Epidermal melanocyte (primary cell): ENCODE data around the gene ZNF791.
"Not testable (repeated sequence)": the region's sequence is repeated elsewhere in the genome, so short reads cannot be mapped to it uniquely, and the experiment has no call there.

Experiments used
- DNase-seq: peaks from one replicate; pipeline ENCODE4 v3.0.0; 2011; ENCODE audit warnings: low spot score; ENCODE audit not compliant: insufficient read length

Gene ZNF791

DNA sequence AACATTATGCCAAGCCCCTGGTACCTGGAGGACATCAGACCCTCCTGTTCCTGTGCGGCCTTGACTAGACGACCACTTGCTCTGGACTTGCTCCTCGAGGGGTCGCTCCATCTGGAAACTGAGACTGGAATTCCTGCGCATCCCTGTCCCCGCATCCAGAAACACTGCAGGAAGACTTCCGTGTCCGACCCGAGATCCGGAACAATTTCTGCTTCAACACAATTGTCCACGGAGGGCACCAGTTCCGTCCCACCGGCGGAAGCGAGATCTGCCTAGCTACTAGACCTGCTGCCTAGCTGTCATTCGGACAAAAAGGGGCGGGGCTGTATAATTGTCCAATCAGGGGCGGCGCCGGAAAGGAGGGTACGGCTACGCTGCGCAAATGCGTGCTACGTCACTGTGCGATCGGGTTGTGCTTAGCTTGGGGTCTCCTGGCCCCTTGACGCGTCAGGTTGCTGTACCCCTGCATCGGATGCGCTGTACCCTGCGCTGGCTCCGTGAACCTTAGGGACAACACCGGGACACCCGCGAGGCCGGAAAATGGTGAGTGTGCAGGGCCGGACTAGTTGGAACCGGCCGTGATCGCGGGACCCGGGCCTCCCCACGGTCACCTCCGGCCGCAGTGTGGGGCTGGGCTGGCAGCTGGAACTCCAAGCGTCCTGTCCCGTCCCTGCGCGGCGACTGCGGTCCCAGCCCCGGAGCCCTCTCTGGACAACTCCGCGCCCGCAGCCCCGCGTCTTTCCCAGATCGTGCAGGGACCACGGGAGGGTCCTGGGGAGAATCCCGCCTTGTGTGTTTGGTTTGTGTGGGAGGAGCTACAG is at the start of gene ZNF791, which contains the start of gene ZNF490:
TSS of gene ZNF791 (plus strand) at position 381 of the 821 bp plus-strand sequence. CDS start at position 541, 160 bp downstream.
TSS of gene ZNF490 (minus strand) at position 274 of the 821 bp plus-strand sequence. CDS start at position 141, 133 bp downstream.
- DNase-seq, result peak; percentile 98

DNA sequence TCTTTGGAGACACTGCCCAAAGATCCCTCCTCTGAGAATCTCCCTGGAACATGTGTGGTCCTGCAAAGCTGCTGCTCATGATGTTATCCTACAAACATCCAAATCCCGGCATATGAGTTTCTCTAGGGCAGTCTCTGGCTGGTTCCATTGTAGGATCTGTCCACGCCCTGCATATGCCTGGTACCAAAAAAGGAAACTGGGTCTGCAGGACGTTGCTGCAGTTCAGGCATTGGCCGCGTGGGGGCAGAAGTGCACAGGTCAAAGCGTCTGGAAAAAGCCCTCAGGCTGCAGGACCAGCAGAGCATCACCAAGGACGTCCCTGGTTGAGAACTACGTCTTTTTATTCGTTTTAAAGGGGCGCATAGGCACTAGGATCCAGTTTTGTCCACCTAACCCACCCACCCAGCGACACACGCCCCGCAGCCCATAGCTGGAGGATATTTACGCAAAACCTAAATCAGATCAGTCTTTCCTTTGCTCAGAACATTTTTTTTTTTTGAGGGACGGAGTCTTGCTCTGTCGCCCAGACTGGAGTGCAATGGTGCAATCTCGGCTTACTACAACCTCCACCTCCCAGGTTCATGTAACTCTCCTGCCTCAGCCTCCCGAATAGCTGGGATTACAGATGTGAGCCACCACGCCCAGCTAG is 46.6 kb upstream of the ZNF791 start:
- DNase-seq, result peak; percentile 97

DNA sequence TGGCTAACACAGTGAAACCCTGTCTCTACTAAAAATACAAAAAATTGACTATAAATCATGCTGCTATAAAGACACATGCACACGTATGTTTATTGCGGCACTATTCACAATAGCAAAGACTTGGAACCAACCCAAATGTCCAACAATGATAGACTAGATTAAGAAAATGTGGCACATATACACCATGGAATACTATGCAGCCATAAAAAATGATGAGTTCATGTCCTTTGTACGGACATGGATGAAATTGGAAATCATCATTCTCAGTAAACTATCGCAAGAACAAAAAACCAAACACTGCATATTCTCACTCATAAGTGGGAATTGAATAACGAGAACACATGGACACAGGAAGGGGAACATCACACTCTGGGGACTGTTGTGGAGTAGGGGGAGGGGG is 44.3 kb upstream of the ZNF791 start:
- not testable (repeated sequence) for DNase-seq

DNA sequence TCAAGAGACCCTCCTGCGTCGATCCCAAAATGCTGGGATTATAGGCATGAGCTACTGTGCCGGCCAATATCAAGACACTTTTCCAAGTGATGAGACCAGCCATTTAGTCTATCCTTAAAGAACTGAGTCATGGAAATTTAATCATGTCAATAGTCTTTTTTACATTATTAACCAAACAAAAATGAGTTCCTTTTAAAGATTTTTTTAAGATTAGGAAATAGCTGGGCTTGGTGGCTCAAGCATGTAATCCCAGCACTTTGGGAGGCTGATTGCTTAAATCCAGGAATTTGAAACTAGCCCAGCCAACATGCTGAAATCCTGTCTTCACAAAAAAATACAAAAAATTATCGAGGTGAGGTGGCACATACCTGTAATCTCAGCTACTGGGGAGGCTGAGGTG is 42.8 kb upstream of the ZNF791 start:
- DNase-seq, result no peak

DNA sequence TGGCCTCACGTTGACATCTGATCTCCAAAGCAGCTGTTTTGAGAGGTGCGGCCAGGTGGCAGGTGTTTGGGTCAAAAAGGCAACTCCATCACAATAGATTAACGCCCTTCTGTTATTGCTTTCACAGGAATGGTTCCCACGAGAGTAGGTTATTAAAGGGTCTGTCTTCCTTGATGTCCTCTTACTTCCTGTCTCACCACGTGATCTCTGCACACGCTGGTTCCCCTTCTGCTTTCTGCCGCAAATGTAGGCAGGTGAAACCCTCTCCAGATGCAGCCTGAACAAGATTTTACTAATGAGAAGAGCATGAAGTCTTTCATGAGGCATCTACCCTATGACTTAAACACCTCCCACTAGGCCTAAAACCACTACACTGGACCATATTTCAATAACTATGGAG is 36.7 kb upstream of the ZNF791 start:
- DNase-seq, result no peak

DNA sequence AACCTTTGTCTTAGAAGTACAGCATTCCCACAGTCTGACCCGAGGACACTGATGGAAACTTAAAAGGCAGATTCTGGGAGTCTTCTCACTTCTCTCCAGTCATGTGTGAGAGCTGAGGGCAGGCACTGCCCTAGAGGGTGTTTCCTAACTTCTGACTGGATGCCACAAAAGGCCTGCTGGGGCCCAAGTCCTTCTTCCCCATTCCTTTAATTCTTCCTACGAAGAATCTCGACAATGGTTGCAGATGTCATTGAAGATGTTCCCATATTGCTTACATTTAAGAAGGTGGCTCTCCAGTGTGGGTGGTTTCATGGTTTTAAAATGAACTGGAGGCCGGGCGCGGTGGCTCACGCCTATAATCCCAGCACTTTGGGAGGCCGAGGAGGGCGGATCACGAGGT is 32.1 kb upstream of the ZNF791 start:
- no peak for DNase-seq

DNA sequence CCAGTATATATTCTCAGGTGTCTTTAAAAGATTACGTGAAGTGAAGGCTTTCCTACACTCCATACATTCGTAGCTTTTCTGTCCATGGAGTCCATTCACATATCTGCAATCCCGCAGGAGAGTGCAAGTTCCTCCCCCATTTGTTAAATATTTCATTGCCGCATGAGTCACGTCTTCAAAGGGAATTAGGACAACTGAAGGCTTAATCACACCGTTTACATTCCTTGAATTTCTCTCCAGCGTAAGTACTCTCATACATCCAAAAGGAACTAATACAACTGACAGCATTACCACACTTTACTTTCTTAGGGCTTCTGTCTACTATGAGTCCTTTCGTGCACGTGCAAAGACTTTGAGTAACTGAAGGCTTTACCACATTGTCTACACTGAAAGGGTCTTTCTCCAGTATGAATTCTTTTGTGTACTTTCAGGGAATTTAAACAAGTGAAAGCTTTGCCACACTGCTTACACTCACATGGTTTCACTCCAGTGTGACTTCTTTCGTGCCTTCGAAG is 30.5 kb upstream of the ZNF791 start:
- DNase-seq, result no peak

DNA sequence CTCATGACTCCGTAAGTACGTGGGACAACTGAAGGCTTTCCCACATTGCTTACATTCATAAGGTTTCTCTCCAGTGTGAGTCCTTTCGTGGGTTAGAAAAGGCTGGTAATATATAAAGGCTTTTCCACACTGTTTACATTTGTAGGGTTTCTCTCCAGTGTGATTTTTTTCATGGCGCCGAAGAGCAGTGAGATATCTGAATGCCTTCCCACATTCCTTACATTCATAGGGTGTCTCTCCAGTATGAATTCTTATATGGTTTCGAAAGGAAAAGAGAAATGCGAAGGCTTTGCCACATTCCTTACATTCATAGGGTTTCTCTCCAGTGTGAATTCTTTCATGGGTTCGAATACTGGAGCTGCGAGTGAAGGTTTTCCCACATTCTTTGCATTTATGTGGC is 29.6 kb upstream of the ZNF791 start:
- no peak for DNase-seq

DNA sequence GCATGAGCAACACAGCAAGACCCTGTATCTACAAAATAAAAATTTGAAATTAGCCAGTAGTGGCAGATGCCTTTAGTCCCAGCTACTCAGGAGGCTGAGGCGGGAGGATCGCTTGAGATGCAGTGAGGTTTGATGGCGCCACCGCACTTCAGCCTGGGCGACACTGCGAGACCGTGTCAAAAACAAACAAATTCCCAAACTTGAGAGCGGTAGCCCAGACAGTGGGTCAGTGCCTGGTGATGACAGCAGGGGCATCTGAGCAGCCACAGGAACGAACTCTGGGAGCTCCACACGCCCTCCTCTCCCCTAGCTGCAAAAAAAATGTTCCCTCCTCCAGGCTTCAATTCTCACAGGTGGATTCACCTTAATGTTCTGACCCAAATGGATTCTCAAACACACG is 14.2 kb upstream of the ZNF791 start:
- DNase-seq, result no peak

DNA sequence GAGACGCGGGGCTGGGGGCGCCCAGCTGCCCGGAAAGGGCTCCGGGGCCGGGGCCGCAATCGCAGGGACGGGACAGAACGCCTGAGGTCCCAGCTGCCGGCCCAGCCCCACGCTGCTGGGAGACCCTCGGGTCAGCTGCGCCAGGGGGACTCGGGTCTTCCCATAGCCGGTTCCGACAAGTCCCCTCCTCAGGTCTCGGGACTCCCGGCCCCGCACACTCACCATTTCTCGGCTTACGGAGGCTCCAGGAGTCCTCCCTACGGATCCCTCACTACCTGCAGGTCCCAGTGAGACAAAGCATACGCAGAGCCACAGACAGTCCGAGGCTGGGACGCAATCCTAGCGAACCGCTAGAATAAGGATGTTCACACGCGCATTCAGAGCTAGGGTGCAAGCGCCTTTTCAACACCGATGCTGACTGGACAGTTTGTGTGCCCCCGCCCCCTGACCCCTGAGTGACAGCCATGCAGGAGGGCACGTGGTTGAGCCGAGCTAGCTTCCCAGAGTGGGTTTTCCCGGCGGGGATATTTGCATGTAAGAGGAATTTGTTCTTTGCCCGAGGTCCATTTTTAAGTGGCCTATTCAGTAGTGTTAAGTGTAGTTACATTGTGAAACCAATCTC is 13.7 kb upstream of the ZNF791 start:
- DNase-seq, result peak; percentile 79

DNA sequence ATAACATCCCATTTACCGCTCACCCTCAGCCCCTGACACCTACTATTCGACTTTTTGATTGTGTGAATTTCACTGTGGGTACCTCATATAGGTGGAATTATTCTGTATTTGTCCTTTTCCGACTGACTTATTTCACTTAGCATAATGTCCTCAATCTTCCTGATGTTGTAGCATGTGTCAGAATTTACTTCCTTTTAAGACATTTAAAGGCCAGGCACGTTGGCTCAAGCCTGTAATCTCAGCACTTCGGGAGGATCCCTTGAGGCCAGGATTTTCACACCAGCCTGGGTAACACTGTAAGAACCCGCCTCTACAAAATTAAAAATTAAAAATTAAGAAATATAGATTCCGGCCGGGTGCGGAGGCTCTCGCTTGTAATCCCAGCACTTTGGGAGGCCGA is 13.1 kb upstream of the ZNF791 start:
- no peak for DNase-seq

DNA sequence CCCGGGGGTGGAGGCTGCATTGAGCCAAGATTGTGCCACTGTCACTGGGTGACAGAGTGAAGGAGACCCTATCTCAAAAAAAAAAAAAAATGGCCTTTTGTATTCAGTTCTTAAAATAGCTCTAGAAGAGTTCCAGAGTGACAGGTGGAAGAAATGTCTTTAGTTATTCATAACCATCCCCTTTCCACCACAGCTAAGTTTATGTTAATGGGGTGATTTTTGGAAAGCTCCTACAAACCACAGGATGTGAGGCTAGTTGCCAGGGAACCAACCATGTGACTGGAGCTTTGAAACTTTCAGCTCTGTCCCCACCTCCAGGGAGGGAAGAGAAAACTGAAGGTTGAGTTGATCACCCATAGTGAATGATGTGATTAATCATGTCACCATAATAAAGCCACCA is 7.0 kb upstream of the ZNF791 start:
- no peak for DNase-seq

DNA sequence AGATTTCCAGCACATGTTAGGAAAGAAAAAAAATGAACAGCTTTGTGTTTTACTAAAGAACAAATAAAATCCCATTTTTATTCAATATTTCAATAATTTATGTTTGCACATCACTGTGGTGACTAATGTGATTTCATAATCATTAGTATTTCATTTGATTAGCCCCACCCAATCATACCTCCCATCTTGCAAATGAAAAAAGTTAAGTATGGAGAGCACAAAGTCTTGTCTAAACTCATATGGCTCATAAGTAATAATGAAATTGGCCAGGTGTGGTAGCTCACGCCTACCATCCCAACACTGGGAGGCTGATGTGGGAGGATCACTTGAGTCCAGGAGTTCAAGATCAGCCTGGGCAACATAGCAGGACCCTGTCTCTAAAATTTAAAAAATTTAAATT is 3.9 kb upstream of the ZNF791 start:
- DNase-seq, result no peak

DNA sequence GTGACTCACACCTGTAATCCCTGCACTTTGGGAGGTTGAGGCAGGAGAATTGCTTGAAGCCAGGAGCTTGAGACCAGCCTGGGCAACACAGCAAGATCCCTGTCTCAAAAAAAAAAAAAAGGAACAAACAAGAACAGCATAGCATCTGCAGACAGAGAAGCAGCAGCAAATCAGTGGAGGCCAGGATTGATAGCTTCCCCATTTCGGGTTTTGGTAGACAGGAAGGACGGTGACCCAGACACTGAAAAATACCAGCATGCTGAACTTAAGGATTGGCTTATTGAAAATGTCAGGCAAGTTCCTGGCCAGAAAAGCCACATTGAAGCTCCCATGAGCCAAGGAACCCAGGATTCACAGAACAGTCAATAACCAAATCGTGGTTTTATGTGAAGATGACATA is 3.1 kb upstream of the ZNF791 start:
- no peak for DNase-seq

DNA sequence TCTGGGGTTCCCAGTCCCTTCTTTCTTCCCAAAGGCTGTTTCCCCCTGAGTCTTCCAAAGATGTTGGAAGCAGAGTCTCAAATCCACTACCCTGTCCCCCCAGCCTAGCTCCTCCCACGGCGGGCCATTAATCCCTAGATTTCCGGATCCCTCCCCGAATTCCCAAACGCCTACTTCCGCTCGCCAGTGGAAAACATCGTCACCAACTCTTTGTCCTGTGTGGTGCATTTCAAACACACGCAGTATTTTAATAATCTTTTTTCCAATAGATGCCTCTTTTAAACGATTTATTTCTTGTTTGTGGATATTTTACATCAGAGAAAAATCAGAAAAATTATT is 610 bp downstream of the ZNF791 start:
- DNase-seq, result peak; percentile 66

DNA sequence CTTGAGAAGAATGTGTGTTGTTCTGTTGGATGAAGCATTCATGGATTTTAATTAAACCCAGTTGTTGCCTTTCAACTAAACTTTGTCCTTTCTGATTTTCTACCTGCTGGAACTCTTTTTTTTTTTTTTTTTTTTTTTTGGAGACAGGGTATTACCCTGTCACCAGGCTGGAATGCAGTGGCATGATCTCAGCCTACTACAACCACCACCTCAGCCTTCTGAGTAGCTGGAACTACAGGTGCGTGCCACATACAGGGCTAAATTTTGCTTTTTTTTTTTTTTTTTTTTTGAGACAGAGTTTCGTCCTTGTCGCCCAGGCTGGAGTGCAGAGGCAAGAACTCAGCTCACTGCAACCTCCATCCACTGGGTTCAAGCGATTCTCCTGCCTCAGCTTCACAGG is 6.9 kb downstream of the ZNF791 start:
- DNase-seq, result no peak

DNA sequence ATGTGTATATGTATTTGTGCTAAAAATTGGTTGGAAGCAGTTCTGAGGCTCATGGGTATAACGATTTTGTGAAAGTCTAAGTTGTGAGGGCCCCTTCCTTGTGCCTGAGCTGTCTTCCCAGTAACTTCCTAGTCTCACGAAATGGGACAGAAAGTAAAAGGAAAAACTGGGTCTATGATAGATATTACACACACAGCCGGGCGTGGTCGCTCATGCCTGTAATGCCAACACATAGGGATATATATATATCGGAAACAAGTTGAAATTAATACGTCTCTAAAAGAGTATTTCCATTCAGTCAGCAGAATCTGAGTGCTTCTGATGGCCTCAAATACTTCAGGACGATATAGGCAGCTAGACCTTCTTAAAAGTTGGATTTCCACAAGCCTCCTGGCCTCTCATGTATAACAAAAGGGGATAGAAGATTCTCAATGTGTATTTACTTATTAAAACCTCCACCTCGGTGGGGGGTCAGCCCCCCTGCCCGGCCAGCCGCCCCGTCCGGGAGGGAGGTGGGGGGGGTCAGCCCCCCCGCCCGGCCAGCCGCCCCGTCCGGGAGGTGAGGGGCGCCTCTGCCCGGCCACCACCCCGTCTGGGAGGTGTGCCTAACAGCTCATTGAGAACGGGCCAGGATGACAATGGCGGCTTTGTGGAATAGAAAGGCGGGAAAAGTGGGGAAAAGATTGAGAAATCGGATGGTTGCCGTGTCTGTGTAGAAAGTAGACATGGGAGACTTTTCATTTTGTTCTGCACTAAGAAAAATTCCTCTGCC is 10.7 kb downstream of the ZNF791 start:
- not testable (repeated sequence) for DNase-seq

DNA sequence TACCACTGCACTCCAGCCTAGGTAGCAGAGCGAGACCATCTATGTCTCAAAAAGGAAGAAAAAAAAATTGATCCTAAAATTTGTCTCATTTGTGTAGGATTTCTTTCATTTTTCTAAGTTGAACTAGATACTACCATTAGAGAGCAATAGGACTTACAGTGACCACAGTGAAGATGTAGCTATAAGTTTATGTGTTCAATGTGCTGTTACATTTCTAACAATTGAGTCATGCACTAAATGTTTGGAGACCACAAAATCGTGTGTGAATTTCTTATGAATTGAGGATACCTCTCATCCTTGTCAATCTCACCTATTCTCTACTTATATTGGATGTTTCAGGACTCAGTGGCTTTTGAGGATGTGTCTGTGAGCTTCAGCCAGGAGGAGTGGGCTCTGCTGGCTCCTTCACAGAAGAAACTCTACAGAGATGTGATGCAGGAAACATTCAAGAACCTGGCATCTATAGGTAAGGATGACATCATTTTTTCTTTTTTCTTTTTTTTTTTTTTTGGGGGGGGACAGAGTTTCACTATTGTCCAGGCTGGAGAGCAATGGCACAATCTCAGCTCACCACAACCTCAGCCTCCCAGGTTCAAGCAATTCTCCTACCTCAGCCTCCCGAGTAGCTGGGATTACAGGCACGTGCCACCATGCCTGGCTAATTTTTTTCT is 12.8 kb downstream of the ZNF791 start:
- DNase-seq, result no peak

DNA sequence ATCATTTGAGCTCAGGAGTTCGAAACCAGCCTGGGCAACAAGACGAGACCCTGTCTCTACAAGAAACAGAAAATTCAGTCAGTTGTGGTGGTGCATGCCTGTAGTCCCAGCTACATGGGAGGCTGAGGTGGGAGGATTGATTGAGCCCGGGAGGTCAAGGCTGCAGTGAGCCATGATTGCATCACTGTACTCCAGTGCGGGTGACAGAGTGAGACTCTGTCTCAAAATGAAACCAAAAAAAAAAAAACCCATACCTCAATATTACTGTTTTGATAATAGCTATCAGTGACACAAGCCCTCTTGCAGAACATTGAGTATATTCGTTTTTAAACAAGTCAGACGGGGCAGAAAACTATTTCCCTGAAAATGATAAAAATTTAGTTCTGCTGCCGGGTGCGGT is 16.2 kb downstream of the ZNF791 start:
- no peak for DNase-seq

DNA sequence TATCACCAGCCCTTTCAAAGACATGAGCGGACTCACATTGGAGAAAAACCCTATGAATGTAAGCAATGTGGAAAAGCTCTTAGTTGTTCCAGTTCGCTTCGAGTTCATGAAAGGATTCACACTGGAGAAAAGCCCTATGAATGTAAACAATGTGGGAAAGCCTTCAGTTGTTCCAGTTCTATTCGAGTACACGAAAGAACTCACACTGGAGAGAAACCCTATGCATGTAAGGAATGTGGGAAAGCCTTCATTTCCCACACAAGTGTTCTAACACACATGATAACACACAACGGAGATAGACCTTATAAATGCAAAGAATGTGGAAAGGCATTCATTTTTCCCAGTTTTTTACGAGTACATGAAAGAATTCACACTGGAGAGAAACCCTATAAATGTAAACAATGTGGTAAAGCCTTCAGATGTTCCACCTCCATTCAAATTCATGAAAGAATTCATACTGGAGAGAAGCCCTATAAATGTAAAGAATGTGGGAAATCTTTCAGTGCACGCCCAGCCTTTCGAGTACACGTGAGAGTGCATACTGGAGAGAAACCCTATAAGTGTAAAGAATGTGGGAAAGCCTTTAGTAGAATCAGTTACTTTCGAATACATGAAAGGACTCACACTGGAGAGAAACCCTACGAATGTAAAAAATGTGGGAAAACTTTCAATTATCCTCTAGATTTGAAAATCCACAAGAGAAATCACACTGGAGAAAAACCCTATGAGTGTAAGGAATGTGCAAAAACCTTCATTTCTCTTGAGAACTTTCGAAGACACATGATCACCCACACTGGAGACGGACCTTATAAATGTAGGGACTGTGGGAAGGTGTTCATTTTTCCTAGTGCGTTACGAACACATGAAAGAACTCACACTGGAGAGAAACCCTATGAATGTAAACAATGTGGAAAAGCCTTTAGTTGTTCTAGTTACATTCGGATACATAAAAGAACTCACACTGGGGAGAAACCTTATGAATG is 17.6 kb downstream of the ZNF791 start:
- no peak for DNase-seq
